ENCODE results near the gene ZNRF1. TPM values are rescaled to one million over a fixed set of nuclear protein-coding genes. Genes with fewer than 3 reads are reported as not detected.

ZNRF1 gene
- total and polyA plus RNA-seq, 2 of the 4 experiments (the other 2 are of a cell fraction) = 8.2 to 20.7 TPM

GRCh38 chr16:75074304-75074793, 75.5 kb downstream of the ZNRF1 start:
- Histone ChIP-seq H3K27ac (ENCODE audit: insufficient read depth, low read length) (no peak overlapping the region), H3K36me3 (ENCODE audit: control insufficient read depth, insufficient read depth, low read length) (no peaks in the 10 kb centered on the region), H3K27me3 (ENCODE audit: control insufficient read depth, insufficient read depth, low read length) (no peaks in the 10 kb centered on the region), H3K4ac (ENCODE audit: low read depth, low read length) (no peak overlapping the region), H3K9me3 (ENCODE audit: control insufficient read depth, insufficient read depth, low read length) (no peaks in the 10 kb centered on the region), H2BK120ac (ENCODE audit: low read depth, low read length) (no peak overlapping the region), H4K5ac (ENCODE audit: low read depth, low read length) (no peak overlapping the region), H3K23ac (ENCODE audit: low read depth, low read length) (no peak overlapping the region), H3K18ac (ENCODE audit: low read depth, low read length) (no peak overlapping the region), H3K4me2 (ENCODE audit: low read depth, low read length) (no peak overlapping the region), H3K9me1 (ENCODE audit: insufficient read depth, low read length) (peaks cover 17% of the 10 kb centered on the region), H2BK20ac (ENCODE audit: low read depth, low read length) (no peak overlapping the region), H3K79me1 (ENCODE audit: low read depth in 1 of 2, low read length in 2 of 2) (peaks cover 48 to 75% of the 10 kb centered on the region in 2 experiments), H3K4me1 (ENCODE audit: control insufficient read depth, insufficient read depth, low read length) (peaks cover 12% of the 10 kb centered on the region), H3K14ac (replicated peaks; ENCODE audit: low read depth, low read length) (no peak overlapping the region), H4K20me1 (ENCODE audit: insufficient read depth, low read length) (peaks cover 49% of the 10 kb centered on the region), H4K91ac (ENCODE audit: insufficient read depth, low read depth, low read length) (no peak overlapping the region), H3K9ac (ENCODE audit: low read depth, low read length) (no peak overlapping the region), H2AK9ac (replicated peaks; ENCODE audit: low read depth, low read length, poor library complexity) (no peak overlapping the region), H4K8ac (ENCODE audit: low read depth in 2 of 2, low read length in 2 of 2) (no peak overlapping the region), H2AK5ac (ENCODE audit: low read depth, low read length) (no peak overlapping the region), H2AFZ (replicated peaks; ENCODE audit: low read length, poor library complexity) (no peak overlapping the region), H3K4me3 (ENCODE audit: insufficient read depth, low read depth, low read length) (no peak overlapping the region), H2BK15ac (ENCODE audit: low read depth, low read length) (no peak overlapping the region), H2BK5ac (ENCODE audit: low read depth, low read length, poor library complexity, severe bottlenecking) (no peak overlapping the region), H3K56ac (ENCODE audit: extremely low read depth, insufficient read depth, low read length) (no peak overlapping the region)
- CTCF ChIA-PET = no interaction called here
- DNase-seq = no peak
- no peak for ATAC-seq (ENCODE audit: low read depth)
- dilution Hi-C loops (cut with HindIII; ENCODE audit: low sequenced_read_pairs, unreplicated experiment) (no loop called here), intact Hi-C loops (cut with micrococcal nuclease) (no loop called here), in situ Hi-C loops (cut with MboI; ENCODE audit: low sequenced_read_pairs) (no loop called here)
- TF ChIP-seq CHD1 (IDR thresholded peaks at IDR 0.05; ENCODE audit: low read depth, low read length) (no peak), CEBPB (IDR thresholded peaks at IDR 0.05; ENCODE audit: low read depth, low read length) (no peak), MXI1 (IDR thresholded peaks at IDR 0.05; ENCODE audit: borderline replicate concordance, low read depth, low read length) (no peak), MAZ (IDR thresholded peaks at IDR 0.05; ENCODE audit: borderline replicate concordance, low read depth, low read length) (no peak), ELK1 (IDR thresholded peaks at IDR 0.05; ENCODE audit: borderline replicate concordance, low read depth, low read length) (no peak), NFE2L2 (IDR thresholded peaks at IDR 0.05; ENCODE audit: low read depth, low read length) (no peak), RFX5 (IDR thresholded peaks at IDR 0.05; ENCODE audit: low read depth, low read length) (no peak), CTCF (conservative IDR thresholded peaks at IDR 0.05; ENCODE audit: low read depth, low read length) (no peak), MAFK (IDR thresholded peaks at IDR 0.05; ENCODE audit: low read depth, low read length) (no peak), FOS (IDR thresholded peaks at IDR 0.05; ENCODE audit: low read depth, low read length) (no peak), USF2 (IDR thresholded peaks at IDR 0.05; ENCODE audit: low read depth, low read length) (no peak), SMC3 (IDR thresholded peaks at IDR 0.05; ENCODE audit: low read depth, low read length) (no peak), RCOR1 (IDR thresholded peaks at IDR 0.05; ENCODE audit: insufficient replicate concordance, low read length) (no peak), POLR2A (IDR thresholded peaks at IDR 0.05; ENCODE audit: low read depth, low read length) (no peak), RAD21 (IDR thresholded peaks at IDR 0.05; ENCODE audit: low read length) (no peak), BHLHE40 (IDR thresholded peaks at IDR 0.05; ENCODE audit: low read depth, low read length) (no peak)
- no TSS peak for BruUV-seq (replicated peaks)
- no CpG with 5 or more reads among the region's 4 CpGs for WGBS, 2 experiments (ENCODE audit: extremely low coverage in 2 of 2, insufficient read length in 1 of 2)
- POLR2A ChIA-PET (ENCODE audit: unreplicated experiment) = no interaction called here
